ENCODE results near the gene PKP2. TPM values are rescaled to one million over a fixed set of nuclear protein-coding genes. Genes with fewer than 3 reads are reported as not detected.

PKP2 gene
- total and polyA plus RNA-seq, 2 donors (not counting 3 experiments of a cell fraction or from before 2014, with no cell fraction given) = 1.4 to 6.5 TPM

DNA sequence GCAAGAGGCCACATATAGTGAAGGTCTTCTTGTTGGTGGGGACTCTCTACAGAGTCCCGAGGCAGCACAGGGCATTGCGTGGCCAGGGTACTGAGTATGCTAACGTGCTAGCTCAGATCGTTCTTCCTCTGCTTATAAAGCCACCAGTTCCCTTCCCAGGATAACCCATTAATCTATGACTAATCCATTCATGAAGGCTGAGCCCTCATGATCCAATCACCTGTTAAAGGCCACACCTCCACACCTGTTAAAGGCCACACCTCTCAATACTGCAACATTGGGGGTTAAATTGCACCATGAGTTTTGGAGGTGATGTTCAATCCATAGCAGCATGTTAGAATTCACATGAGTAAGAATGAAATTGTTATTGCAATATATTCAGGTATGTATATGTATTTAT lies 128.1 kb downstream of the PKP2 start:
- Histone ChIP-seq H3K4me1 (ENCODE audit: control insufficient read depth, extremely low read depth, insufficient read depth, low read length) (no peaks in the 10 kb centered on the region), H4K20me1 (replicated peaks; ENCODE audit: control insufficient read depth, extremely low read depth, insufficient read depth, low read length) (no peaks in the 10 kb centered on the region), H3K9ac (replicated peaks; ENCODE audit: extremely low read depth, insufficient read depth, low read length) (no peak overlapping the region), H3K79me2 (ENCODE audit: control insufficient read depth, insufficient read depth, low read length) (no peaks in the 10 kb centered on the region), H3K4me3 (replicated peaks in 1 of 3; ENCODE audit: insufficient read depth in 1 of 3, low read depth in 1 of 3, low read length in 3 of 3) (no peak overlapping the region), H3K36me3 (ENCODE audit: control insufficient read depth in 2 of 2, extremely low read depth in 1 of 2, insufficient read depth in 2 of 2, low read length in 2 of 2) (no peaks in the 10 kb centered on the region), H3K27ac (ENCODE audit: insufficient read depth, low read depth, low read length) (no peak overlapping the region), H3K9me1 (replicated peaks; ENCODE audit: control insufficient read depth, extremely low read depth, insufficient read depth, low read length) (no peaks in the 10 kb centered on the region), H3K27me3 (ENCODE audit: control insufficient read depth in 2 of 2, insufficient read depth in 2 of 2, low read length in 2 of 2) (peaks cover 2 to 6% of the 10 kb centered on the region in 2 experiments), H3K9me3 (replicated peaks; ENCODE audit: control insufficient read depth, insufficient read depth, low read length) (no peaks in the 10 kb centered on the region), H3K4me2 (ENCODE audit: insufficient read depth, low read length) (no peak overlapping the region), H2AFZ (ENCODE audit: low read depth, low read length) (no peak overlapping the region)
- DNase-seq (ENCODE audit: low read depth, low spot score) = no peak
- no TSS peak for BruUV-seq (replicated peaks)
- CTCF ChIA-PET = interaction anchor here (1.0 kb wide), 1 partner anchor 10 kb away, joined by 3 read pairs; no protein-coding TSS in a partner anchor
- intact Hi-C loops (cut with micrococcal nuclease) = no loop called here
- TF ChIP-seq, protein P1, sequence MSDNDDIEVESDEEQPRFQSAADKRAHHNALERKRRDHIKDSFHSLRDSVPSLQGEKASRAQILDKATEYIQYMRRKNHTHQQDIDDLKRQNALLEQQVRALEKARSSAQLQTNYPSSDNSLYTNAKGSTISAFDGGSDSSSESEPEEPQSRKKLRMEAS (IDR thresholded peaks at IDR 0.05; ENCODE audit: insufficient read depth, insufficient read length) = no peak
- TF ChIP-seq, protein P2, sequence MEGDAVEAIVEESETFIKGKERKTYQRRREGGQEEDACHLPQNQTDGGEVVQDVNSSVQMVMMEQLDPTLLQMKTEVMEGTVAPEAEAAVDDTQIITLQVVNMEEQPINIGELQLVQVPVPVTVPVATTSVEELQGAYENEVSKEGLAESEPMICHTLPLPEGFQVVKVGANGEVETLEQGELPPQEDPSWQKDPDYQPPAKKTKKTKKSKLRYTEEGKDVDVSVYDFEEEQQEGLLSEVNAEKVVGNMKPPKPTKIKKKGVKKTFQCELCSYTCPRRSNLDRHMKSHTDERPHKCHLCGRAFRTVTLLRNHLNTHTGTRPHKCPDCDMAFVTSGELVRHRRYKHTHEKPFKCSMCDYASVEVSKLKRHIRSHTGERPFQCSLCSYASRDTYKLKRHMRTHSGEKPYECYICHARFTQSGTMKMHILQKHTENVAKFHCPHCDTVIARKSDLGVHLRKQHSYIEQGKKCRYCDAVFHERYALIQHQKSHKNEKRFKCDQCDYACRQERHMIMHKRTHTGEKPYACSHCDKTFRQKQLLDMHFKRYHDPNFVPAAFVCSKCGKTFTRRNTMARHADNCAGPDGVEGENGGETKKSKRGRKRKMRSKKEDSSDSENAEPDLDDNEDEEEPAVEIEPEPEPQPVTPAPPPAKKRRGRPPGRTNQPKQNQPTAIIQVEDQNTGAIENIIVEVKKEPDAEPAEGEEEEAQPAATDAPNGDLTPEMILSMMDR (IDR thresholded peaks at IDR 0.05; ENCODE audit: extremely low read depth in 1 of 2, insufficient read depth in 1 of 2, low read depth in 1 of 2, low read length in 2 of 2) = no peak
- TF ChIP-seq POLR2AphosphoS5 (IDR thresholded peaks at IDR 0.05; ENCODE audit: insufficient read depth, low read depth, low read length) (no peak), MYC (IDR thresholded peaks at IDR 0.05; ENCODE audit: low read depth, low read length) (no peak), GATA2 (IDR thresholded peaks at IDR 0.05; ENCODE audit: insufficient read depth, insufficient read length, low read depth, low read length) (no peak), EZH2 (IDR thresholded peaks at IDR 0.05; ENCODE audit: borderline replicate concordance, low read depth, low read length, severe bottlenecking) (no peak), POLR2A (IDR thresholded peaks at IDR 0.05; ENCODE audit: low read depth, low read length) (no peak), FOS (IDR thresholded peaks at IDR 0.05; ENCODE audit: borderline replicate concordance, insufficient read depth, low read length) (no peak), JUN (IDR thresholded peaks at IDR 0.05; ENCODE audit: borderline replicate concordance, insufficient read depth, insufficient read length, low read depth) (no peak)
- FAIRE-seq = no peak
- POLR2A ChIA-PET = no interaction called here
- dilution Hi-C loops (cut with MboI; ENCODE audit: extremely low pct_ligation_motif_present, low sequenced_read_pairs) = no loop called here
